ENCODE results near the gene CSTF2T. TPM values are rescaled to one million over a fixed set of nuclear protein-coding genes. Genes with fewer than 3 reads are reported as not detected.

The CSTF2T gene
- polyA plus RNA-seq, 10 donors = 27.4 to 39.6 (median 32.4) TPM

DNA sequence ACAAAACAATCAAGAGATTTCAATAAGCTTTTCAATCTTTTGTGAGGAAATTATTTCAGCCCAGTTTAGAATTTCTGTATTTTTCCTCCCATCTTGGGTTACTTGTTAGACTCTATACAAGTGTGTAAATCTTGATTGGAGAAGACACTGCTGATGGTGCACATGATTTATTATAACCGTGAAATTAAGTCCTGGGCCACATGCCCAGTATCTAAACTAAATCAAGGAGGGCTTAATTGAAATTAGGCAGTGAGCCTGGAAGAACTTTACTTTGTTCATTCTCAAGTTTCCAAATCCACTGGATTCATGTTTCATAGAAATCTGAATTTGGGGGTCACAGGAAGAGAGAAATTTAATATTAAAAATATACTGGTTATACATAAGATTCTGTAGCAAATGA is 44.5 kb downstream of the CSTF2T start:
- DNase-seq = peak in 1 of 3 donors; percentile 37

DNA sequence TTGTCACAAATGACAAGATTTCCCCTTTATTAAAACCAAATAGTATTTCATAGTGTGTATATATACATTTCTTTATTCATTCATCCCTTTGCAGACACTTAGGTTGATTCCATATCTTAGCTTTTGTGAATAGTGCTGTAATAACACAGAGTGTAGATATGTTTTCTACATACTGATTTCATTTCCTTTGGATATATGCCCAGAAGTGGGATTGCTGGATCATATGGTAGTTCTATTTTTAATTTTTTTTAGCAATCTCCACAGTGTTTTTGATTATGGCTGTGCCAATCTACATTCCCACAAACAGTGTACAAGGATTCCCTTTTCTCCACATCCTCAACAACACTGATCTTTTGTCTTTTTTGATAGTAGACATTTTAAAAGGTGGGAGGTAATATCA is 46.4 kb downstream of the CSTF2T start:
- peak; percentile 24 to 72 (median 37) for DNase-seq

DNA sequence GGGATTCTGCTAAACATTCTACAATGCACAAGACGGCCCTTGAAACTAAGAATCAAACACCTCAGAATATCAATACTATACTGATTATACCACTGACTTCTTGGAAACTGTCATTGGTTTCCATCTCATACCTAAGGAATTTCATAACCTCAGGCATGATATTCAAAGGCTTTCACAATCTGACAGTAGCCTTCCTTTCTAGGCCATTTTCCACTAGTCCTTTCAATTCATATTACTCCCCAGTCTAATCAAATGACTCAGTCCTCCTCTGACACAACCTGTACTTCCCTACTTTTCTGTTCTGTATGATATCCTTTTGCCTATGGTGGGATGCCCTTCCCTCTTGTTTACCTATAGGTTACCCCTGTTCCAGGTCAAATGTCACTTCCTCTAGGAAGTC is 48.3 kb downstream of the CSTF2T start:
- no peak for DNase-seq

DNA sequence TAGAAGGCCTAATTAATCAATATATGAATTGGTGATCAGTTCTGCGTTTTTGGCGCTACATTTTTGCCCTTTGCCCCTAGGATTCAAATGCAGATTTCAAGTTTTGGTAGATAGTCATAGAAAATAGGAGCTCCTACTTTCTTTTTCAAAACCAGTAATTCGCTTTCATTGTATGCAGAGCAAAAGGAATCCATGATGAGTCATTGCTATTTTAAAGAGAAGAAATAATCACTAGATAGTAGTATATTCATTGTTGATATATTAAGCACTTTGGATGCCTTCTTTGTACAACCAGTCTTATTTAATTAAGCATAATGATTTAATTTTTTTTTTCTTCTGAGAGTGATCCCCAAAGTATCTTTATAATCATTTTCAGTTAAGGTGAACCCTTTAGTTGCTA is 50.3 kb downstream of the CSTF2T start:
- no peak for DNase-seq
